SU-DHL-6 (cell line): ENCODE data around the gene KCNJ12.
"Not testable (repeated sequence)": the region's sequence is repeated elsewhere in the genome, so short reads cannot be mapped to it uniquely, and the experiment has no call there.

Source experiments
- EZH2phosphoT487 ChIP-seq: fragments of 200-600 bp; sonication (generic), shearing (Covaris generic); conservative IDR thresholded peaks from 2 replicates; pipeline ENCODE4 v1.6.1; 2018; ENCODE audit warnings: mild to moderate bottlenecking, antibody characterized with exemption, low read length, moderate library complexity, mixed read lengths
- TF ChIP-seq, protein P1 (sequence below): fragments of 200-600 bp; sonication (generic); IDR thresholded peaks from one replicate; pipeline ENCODE4 v1.5.1; 2017; ENCODE audit warnings: antibody characterized with exemption, mild to moderate bottlenecking, low read length, moderate library complexity; ENCODE audit not compliant: insufficient read depth, poor library complexity, severe bottlenecking

DNA sequence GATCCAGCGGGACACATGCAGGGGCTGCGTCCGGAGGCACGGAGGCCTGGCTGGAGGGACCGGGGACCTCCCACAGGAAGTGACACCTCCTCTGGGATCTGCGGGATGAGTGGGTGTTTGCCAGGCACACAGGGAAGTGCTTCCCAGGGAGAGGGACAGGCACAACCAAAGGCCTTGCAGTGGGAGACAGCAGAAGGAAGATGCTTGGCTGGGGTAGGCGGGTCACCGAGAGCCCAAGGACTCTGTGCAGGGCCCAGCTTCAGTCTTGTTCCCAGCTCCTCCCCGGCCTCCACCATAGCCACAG, 47.0 kb downstream of the KCNJ12 start:
- TF ChIP-seq, protein P1, sequence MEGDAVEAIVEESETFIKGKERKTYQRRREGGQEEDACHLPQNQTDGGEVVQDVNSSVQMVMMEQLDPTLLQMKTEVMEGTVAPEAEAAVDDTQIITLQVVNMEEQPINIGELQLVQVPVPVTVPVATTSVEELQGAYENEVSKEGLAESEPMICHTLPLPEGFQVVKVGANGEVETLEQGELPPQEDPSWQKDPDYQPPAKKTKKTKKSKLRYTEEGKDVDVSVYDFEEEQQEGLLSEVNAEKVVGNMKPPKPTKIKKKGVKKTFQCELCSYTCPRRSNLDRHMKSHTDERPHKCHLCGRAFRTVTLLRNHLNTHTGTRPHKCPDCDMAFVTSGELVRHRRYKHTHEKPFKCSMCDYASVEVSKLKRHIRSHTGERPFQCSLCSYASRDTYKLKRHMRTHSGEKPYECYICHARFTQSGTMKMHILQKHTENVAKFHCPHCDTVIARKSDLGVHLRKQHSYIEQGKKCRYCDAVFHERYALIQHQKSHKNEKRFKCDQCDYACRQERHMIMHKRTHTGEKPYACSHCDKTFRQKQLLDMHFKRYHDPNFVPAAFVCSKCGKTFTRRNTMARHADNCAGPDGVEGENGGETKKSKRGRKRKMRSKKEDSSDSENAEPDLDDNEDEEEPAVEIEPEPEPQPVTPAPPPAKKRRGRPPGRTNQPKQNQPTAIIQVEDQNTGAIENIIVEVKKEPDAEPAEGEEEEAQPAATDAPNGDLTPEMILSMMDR: not testable (repeated sequence)
- not testable (repeated sequence) for TF ChIP-seq EZH2phosphoT487
